Measurements from ENCODE around the gene RAB4B. TPM values are rescaled to one million over a fixed set of nuclear protein-coding genes. Genes with fewer than 3 reads are reported as not detected.
A peak's percentile ranks its signal among the peaks of the same experiment; 100 is the strongest.

Gene RAB4B
- total and polyA plus RNA-seq, 2 of the 13 experiments (the other 11 are each of a cell fraction or from before 2014, with no cell fraction given) = 3.3 to 5.4 TPM

DNA sequence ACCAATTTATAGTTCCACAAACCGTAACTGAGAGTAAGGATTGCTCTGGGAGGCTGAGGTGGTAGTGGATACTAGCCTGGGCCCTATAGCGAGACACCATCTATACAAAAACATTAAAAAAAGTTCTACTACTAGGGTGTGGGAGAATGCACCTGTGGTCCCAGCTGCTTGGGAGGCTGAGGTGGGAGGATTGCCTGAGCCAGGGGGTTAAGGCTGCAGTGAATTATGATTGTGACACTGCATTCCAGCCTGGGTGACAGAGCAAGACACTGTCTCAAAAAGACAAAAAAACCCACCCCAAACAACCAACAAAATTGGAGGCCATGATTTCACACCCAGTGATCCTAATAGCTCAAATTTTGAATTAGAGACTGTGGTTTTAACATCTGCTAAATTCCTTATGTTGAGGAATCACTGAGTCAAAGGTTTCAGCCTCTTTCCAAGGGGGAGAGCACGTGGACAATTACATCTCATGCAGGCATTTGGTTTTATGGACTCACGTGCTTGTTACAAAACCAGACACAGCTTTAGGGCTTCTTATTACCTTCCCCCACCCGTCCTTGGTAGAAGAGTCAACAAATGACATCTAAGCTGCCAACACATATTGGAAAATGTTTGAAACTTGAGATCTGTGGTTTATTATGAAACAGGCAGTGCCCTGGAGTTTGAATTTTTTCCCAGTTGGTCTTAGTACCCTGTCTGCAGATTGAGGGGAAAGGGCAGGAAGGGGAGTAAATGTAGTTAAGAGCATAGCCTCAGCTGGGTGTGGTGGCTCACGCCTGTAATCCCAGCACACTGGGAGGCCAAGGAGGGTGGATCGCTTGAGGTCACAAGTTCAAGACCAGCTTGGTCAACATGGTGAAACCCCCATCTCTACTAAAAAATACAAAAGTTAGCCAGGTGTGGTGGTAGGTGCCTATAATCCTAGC, 53.7 kb downstream of the RAB4B start (continued):
- TF ChIP-seq, protein P1, sequence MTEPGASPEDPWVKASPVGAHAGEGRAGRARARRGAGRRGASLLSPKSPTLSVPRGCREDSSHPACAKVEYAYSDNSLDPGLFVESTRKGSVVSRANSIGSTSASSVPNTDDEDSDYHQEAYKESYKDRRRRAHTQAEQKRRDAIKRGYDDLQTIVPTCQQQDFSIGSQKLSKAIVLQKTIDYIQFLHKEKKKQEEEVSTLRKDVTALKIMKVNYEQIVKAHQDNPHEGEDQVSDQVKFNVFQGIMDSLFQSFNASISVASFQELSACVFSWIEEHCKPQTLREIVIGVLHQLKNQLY (CRISPR knock-in tag; IDR thresholded peaks at IDR 0.05) = peak; percentile 94
- peak; percentile 72 for TF ChIP-seq YEATS4 (CRISPR knock-in tag; IDR thresholded peaks at IDR 0.05; ENCODE audit: borderline replicate concordance)
- TF ChIP-seq HNF4G (IDR thresholded peaks at IDR 0.05; ENCODE audit: borderline replicate concordance, low read depth, low read length) = no peak; the same call in 1 of the 2 replicates
- TF ChIP-seq HNF4G (CRISPR knock-in tag; IDR thresholded peaks at IDR 0.05; ENCODE audit: borderline replicate concordance, low read depth) = 0 out of 2 replicates have a peak, but pooled peaks have one; percentile 41
- no peak for TF ChIP-seq HES4 (CRISPR knock-in tag; IDR thresholded peaks at IDR 0.05; ENCODE audit: borderline replicate concordance)
- TF ChIP-seq, protein P2, sequence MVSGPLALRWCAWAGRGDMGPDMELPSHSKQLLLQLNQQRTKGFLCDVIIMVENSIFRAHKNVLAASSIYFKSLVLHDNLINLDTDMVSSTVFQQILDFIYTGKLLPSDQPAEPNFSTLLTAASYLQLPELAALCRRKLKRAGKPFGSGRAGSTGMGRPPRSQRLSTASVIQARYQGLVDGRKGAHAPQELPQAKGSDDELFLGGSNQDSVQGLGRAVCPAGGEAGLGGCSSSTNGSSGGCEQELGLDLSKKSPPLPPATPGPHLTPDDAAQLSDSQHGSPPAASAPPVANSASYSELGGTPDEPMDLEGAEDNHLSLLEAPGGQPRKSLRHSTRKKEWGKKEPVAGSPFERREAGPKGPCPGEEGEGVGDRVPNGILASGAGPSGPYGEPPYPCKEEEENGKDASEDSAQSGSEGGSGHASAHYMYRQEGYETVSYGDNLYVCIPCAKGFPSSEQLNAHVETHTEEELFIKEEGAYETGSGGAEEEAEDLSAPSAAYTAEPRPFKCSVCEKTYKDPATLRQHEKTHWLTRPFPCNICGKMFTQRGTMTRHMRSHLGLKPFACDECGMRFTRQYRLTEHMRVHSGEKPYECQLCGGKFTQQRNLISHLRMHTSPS (CRISPR knock-in tag; IDR thresholded peaks at IDR 0.05; ENCODE audit: low read depth) = peak; percentile 60; the same call in 1 of the 2 replicates
- TF ChIP-seq EHMT2 (IDR thresholded peaks at IDR 0.05; ENCODE audit: borderline replicate concordance, low read depth, low read length) = no peak
- no peak for TF ChIP-seq MED8 (CRISPR knock-in tag; IDR thresholded peaks at IDR 0.05; ENCODE audit: insufficient replicate concordance)
- no peak for TF ChIP-seq ZNF235 (CRISPR knock-in tag; IDR thresholded peaks at IDR 0.05; ENCODE audit: borderline replicate concordance)
- TF ChIP-seq NKX3-1 (CRISPR knock-in tag; IDR thresholded peaks at IDR 0.05) = peak; percentile 61; the same call in 1 of the 2 replicates
- no peak for TF ChIP-seq RNF2 (conservative IDR thresholded peaks at IDR 0.05; ENCODE audit: low read depth)
- TF ChIP-seq ZNF510 (CRISPR knock-in tag; IDR thresholded peaks at IDR 0.05; ENCODE audit: low read depth) = 0 out of 2 replicates have a peak, but pooled peaks have one; percentile 66
- TF ChIP-seq HMGA1 (CRISPR knock-in tag; conservative IDR thresholded peaks at IDR 0.05) = no peak
- peak; percentile 90 for TF ChIP-seq FOXJ3 (CRISPR knock-in tag; IDR thresholded peaks at IDR 0.05; ENCODE audit: borderline replicate concordance)
- TF ChIP-seq ELF1 (CRISPR knock-in tag; IDR thresholded peaks at IDR 0.05) = peak; percentile 14; the same call in 1 of the 2 replicates
- peak; percentile 75 for TF ChIP-seq THAP11 (CRISPR knock-in tag; IDR thresholded peaks at IDR 0.05)
- 0 out of 2 replicates have a peak, but pooled peaks have one; percentile 42 for TF ChIP-seq ZNF746 (CRISPR knock-in tag; IDR thresholded peaks at IDR 0.05)
- TF ChIP-seq, protein P3, sequence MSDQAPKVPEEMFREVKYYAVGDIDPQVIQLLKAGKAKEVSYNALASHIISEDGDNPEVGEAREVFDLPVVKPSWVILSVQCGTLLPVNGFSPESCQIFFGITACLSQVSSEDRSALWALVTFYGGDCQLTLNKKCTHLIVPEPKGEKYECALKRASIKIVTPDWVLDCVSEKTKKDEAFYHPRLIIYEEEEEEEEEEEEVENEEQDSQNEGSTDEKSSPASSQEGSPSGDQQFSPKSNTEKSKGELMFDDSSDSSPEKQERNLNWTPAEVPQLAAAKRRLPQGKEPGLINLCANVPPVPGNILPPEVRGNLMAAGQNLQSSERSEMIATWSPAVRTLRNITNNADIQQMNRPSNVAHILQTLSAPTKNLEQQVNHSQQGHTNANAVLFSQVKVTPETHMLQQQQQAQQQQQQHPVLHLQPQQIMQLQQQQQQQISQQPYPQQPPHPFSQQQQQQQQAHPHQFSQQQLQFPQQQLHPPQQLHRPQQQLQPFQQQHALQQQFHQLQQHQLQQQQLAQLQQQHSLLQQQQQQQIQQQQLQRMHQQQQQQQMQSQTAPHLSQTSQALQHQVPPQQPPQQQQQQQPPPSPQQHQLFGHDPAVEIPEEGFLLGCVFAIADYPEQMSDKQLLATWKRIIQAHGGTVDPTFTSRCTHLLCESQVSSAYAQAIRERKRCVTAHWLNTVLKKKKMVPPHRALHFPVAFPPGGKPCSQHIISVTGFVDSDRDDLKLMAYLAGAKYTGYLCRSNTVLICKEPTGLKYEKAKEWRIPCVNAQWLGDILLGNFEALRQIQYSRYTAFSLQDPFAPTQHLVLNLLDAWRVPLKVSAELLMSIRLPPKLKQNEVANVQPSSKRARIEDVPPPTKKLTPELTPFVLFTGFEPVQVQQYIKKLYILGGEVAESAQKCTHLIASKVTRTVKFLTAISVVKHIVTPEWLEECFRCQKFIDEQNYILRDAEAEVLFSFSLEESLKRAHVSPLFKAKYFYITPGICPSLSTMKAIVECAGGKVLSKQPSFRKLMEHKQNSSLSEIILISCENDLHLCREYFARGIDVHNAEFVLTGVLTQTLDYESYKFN (CRISPR knock-in tag; conservative IDR thresholded peaks at IDR 0.05) = peak; percentile 90
- TF ChIP-seq, protein P4, sequence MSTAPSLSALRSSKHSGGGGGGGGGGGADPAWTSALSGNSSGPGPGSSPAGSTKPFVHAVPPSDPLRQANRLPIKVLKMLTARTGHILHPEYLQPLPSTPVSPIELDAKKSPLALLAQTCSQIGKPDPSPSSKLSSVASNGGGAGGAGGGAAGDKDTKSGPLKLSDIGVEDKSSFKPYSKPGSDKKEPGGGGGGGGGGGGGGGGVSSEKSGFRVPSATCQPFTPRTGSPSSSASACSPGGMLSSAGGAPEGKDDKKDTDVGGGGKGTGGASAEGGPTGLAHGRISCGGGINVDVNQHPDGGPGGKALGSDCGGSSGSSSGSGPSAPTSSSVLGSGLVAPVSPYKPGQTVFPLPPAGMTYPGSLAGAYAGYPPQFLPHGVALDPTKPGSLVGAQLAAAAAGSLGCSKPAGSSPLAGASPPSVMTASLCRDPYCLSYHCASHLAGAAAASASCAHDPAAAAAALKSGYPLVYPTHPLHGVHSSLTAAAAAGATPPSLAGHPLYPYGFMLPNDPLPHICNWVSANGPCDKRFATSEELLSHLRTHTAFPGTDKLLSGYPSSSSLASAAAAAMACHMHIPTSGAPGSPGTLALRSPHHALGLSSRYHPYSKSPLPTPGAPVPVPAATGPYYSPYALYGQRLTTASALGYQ (CRISPR knock-in tag; IDR thresholded peaks at IDR 0.05) = peak; percentile 77; the same call in 1 of the 2 replicates
- TF ChIP-seq ZNF160 (CRISPR knock-in tag; IDR thresholded peaks at IDR 0.05) = 0 out of 2 replicates have a peak, but pooled peaks have one; percentile 45
